HTERT RPE-1 (cell line): ENCODE data around the gene CAPN10.

Experiments used
- in situ Hi-C: fragments of 300-500 bp; cut with MboI; formaldehyde crosslinking; loops from 4 replicates; pipeline ENCODE4 v1.14.3; 2020; ENCODE audit warnings: low sequenced_read_pairs

The CAPN10 gene

GRCh38 chr2:240588669-240589068 lies 2.1 kb downstream of the CAPN10 start:
- in situ Hi-C loops: no loop called here

DNA sequence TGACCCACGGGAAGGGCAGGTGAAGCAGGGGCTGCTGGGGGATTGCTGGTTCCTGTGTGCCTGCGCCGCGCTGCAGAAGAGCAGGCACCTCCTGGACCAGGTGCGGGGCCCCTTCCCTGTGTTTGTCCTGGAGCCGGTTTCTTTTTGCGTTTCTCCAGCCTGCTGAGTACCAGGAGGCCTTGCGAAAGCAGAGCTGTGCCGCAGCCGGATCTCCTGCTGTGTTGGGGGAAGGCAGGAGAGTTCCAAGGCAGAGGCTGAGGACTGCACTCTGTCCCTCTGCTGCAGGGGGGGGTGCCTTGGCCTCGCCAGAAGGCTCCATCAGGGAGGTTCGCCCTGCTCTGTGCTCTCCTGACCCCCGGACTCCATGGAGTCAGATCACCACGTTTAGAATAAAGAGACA lies 2.8 kb downstream of the CAPN10 start:
- in situ Hi-C loops: no loop called here

DNA sequence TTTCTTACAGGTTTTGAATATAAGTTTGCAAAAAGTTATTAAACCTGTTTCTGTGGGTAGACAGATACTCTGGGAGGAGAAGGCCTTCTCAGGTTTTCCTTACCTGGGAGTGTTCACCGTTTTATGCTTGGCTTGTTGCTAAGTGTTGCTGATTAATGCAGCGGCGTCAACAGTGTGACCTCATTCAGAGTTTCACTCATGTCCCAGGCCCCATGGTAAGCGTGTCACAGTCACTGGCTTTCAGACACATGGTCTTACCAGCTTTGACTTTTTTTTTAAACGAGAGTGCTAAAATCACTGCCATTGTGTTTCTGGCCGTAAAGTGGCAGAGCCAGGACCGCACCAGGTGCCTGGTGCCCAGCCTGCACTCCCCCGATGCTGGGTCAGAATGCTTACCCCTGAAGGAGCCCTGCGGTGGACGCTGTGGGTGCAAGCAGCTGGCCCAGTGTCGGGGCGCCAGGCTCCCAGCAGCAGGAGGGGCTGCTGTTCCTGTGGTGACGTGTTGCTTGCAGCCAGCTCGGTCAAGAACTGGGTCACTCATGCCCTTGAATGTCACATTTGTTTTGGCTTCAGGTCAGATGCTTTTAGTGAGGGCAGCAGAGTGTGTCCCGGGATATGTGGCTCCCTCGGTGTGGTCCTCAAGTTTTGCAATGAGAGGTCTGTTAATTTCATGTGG lies 3.5 kb downstream of the CAPN10 start:
- in situ Hi-C loops: no loop called here

- in situ Hi-C loops: no loop called here
These were observed 4.2 kb downstream of the CAPN10 start for GRCh38 chr2:240590681-240591111.

GRCh38 chr2:240591226-240591625 lies 4.7 kb downstream of the CAPN10 start:
- in situ Hi-C loops: no loop called here

GRCh38 chr2:240591784-240592183 lies 5.2 kb downstream of the CAPN10 start:
- in situ Hi-C loops: no loop called here

- in situ Hi-C loops: no loop called here
These were observed 6.6 kb downstream of the CAPN10 start for GRCh38 chr2:240593026-240593702.

GRCh38 chr2:240593703-240594451 lies 7.3 kb downstream of the CAPN10 start:
- in situ Hi-C loops: no loop called here

GRCh38 chr2:240594511-240595380 lies 8.2 kb downstream of the CAPN10 start:
- in situ Hi-C loops: no loop called here

DNA sequence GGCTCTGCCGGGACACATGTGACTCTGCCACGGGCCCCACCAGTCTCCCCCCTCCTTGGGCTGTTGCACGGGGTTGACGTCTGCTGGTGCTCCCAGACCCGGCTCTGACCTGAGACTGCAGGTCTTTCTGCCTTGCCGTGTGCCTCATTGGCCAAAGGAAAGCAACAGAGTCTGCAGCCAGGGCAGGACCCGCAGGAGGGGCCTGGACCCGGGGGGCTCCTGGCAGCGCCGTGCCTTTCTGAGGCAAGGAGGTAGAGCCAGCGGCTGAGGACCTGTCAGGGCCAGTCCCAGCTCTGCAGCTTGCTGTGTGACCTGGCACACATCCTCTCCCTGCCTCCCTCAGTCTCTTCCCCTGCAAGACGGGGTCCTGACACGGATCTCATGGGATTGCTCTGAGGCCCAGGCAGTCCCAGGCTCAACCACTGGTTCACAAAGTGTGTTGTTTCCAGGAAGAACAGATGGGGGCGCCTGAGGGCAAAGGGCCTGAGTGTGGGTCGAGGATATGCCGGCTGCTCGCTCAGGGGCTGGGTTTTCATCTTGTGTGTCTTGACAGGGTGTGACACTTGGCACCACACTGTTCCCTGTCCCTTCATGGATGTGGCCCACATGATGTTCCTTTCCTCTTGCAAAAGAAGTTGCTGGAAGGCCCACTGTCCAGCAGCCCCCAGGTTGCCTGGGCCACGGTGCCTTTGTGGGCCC lies 9.0 kb downstream of the CAPN10 start:
- in situ Hi-C loops: no loop called here

DNA sequence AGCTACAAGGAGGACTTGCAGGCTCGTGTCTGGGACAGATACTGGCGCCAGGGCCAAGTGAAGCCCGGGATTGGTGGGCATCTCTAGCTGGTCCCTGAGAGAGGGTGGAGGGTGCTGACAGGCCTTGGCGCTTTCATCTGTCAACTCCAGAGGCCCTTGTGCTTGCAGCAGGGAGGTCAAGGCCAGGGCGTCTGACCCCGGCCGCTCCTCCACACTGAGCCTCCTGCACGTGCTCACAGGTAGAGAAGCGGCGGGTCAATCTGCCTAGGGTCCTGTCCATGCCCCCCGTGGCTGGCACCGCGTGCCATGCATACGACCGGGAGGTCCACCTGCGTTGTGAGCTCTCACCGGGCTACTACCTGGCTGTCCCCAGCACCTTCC lies 9.5 kb downstream of the CAPN10 start:
- in situ Hi-C loops: no loop called here

DNA sequence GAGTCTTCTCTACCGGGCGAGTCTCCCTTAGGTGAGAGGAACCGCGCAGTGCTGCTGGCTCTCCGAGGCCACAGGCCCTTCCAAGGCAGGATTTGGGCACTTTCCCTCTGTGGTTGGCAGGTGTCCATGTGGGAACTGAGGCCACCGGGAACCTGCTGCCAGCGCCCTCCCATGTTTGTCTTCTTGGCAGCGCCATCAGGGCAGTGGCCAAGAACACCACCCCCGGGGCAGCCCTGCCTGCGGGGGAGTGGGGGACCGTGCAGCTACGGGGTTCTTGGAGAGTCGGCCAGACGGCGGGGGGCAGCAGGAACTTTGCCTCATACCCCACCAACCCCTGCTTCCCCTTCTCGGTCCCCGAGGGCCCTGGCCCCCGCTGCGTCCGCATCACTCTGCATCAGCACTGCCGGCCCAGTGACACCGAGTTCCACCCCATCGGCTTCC lies 10.0 kb downstream of the CAPN10 start:
- in situ Hi-C loops: no loop called here

DNA sequence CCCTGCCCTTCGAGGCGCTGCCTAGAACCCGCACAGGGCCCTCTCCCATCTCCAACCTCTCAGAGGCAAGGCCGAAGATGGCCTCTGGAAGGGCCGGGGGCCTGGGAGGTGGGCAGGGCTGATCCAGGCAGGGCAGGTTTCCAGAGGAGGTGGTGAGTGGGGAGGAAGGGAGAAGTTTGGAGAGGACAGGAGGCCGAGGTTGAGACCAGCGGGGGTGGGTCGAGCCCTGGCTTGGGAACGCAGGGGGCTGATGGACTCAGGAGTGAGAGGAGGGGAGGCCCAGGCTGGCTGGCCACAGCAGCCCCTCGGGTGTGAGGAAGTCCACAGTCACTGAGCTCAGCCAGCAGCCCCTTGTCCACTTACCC lies 10.5 kb downstream of the CAPN10 start:
- in situ Hi-C loops: no loop called here

- in situ Hi-C loops: no loop called here
These were observed 11.1 kb downstream of the CAPN10 start for GRCh38 chr2:240597419-240598181.

DNA sequence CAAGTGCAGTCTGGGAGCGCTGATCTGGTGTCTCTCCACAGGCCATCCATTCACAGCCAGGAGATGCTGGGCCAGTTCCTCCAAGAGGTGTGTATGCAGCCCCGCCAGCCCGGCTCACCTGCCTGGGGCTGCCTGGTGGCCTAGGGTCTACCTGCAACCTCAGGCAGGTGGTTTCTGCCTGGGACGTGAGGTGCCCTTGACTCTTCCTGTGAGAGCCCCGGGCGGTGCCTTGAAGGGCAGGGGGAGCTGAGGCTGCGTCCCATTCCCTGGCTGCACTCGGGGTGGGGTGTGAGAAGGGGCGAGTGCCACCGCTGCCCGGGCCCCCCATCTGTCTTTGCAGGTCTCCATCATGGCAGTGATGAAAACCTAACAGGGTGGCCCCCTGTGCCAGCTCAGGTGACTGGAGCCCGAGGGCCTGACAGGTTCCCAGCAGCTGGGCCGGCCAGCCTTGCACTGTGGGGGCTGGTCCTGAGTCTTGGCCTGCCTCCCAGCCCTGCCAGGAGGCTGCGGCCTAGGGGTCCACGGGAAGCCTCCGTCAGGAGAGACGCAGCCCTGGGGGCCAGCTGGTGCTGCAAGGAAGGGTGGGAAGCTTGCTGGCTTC lies 11.9 kb downstream of the CAPN10 start:
- in situ Hi-C loops: no loop called here

- in situ Hi-C loops: no loop called here
These were observed 12.6 kb downstream of the CAPN10 start for GRCh38 chr2:240599141-240599583.

- in situ Hi-C loops: no loop called here
These were observed 14.0 kb downstream of the CAPN10 start for GRCh38 chr2:240600451-240600961.

GRCh38 chr2:240601061-240601830 lies 14.7 kb downstream of the CAPN10 start:
- in situ Hi-C loops: no loop called here
